Purkinje cell (primary cell): ENCODE measurements around the gene PLEKHH3. TPM values are rescaled to one million over a fixed set of nuclear protein-coding genes. Genes with fewer than 3 reads are reported as not detected.

Experiments
- polyA plus RNA-seq: library from polyadenylated mRNA; unstranded; fragments of >200 nt; fragmentation: Nextera tagmentation; gene quantifications from 2 replicates; pipeline ENCODE4 v1.2.1, GENCODE V29; 2014

The PLEKHH3 gene, protein sequence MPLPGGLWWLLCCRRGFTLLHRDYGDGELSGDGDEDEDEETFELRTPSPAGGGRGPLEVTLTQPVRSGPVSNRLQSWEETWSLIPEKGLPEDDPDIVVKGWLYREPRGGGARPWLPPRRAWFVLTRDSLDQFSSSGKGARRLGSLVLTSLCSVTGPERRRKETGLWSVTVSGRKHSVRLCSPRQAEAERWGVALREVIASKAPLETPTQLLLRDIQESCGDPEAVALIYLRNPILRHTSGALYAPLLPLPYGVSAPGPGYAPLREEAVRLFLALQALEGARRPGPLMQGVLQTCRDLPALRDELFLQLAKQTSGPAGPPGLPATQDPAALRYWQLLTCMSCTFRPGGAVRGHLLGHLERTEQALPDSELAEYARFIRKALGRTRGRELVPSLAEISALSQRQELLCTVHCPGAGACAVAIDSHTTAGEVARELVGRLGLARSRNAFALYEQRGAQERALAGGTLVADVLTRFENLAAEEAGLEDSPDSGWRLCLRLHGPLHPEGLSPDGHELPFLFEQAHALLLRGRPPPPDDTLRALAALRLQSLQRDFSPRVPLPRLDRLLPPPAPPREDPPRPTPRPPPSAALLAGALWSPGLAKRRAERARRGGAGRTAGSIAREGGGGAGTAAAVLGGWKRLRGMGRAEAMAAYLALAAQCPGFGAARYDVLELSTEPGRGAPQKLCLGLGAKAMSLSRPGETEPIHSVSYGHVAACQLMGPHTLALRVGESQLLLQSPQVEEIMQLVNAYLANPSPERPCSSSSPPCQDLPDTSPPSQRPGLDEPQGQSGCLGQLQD
- polyA plus RNA-seq: 0.40 TPM in 1 of 2 replicates, not detected in the other

DNA sequence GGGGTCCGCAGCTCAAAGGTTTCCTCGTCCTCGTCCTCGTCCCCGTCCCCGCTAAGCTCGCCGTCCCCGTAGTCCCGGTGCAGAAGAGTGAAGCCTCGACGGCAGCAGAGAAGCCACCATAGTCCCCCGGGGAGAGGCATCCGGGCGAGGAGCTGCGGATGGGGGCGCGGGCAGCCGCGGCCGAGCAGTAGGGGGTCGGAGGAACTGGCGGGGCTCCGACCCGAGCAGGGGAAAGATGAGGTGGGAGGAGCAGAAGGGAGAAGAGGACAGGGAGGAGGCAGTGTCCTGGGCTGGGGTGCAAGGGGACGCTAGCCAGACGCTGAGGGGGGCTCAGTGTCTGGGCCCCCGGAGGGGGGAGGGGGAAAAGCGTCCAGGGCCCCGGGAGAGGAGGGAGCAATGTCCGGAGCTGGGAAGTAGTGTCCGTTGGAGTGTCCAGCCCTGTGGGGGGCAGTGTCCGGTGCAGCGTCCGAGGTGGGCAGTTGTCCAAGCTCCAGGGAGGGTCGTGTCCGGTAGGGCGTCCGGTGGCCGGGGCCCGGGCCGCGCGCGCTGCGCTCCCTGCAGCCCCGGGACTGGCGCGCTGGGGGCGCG, at the start of gene PLEKHH3:
TSS of gene PLEKHH3 (minus strand) at position 571 of the 588 bp plus-strand sequence. CDS start at position 140, 431 bp downstream.

DNA sequence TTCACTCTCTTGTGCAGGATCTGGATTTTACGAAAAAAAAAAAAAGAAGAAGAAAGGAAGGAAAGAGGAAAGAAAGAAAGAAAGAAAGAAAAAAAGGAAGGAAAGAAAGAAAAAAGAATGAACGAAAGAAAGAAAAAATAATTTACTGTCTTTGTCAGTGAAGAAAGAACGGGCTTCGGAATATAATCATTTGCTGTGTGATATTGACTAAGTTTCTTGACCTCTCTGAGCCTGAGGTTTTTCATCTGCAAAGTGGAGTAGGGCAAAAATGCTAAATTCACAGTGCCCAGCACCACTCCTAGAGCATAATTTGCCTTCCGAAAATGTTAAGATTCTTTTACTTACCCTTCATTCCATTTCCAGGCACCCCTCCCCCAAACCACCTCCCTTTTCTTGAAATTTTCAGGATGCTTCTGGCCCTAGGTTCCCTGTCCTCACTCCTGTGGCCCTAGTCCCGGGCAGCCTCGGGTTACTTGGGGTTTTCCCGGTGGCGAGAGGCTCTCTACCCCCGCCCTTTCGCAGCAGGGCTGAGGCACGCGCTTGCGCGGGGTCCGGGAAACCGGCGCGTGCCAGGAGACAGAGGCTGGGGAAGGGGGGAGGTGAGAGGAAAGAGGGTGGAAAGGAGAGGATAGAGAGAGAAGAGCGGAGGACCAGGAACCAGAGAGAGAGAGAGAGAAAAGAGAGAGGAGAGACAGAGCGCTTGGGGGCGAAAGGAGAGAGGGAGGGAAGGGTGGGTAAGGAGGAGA, 5.4 kb upstream of the PLEKHH3 start, which contains the start of gene CNTNAP1:
TSS of gene CNTNAP1 (plus strand) at position 556 of the 746 bp plus-strand sequence. CDS start 299 bp downstream, outside the sequence.

GRCh38 chr17:42659079-42659931, 17.5 kb downstream of the PLEKHH3 start, which contains the start of gene TUBG2:
TSS of gene TUBG2 (plus strand) at chr17:42659284. CDS start at chr17:42659504, 220 bp downstream.

Other genes starting within 250 kb of the PLEKHH3 start
- 279 and 330 TPM in 2 replicates for gene ATP6V0A1, start 218.1 kb downstream of the PLEKHH3 start, polyA plus RNA-seq
- gene NAGLU, start 140.8 kb downstream of the PLEKHH3 start, polyA plus RNA-seq: 0.69 TPM in 1 of 2 replicates, not detected in the other
- gene HSD17B1, start 124.1 kb downstream of the PLEKHH3 start, polyA plus RNA-seq: 0.32 and 0.83 TPM in 2 replicates
- gene COASY, start 114.8 kb downstream of the PLEKHH3 start, polyA plus RNA-seq: 11.2 and 11.7 TPM in 2 replicates
- 28.0 and 29.9 TPM in 2 replicates for gene MLX, start 109.9 kb downstream of the PLEKHH3 start, polyA plus RNA-seq
- gene PSMC3IP, start 99.3 kb downstream of the PLEKHH3 start, polyA plus RNA-seq: 6.4 TPM in 1 of 2 replicates, not detected in the other
- 3.6 and 4.2 TPM in 2 replicates for gene RETREG3, start 67.6 kb downstream of the PLEKHH3 start, polyA plus RNA-seq
- gene TUBG1, start 67.3 kb downstream of the PLEKHH3 start, polyA plus RNA-seq: 24.6 and 29.5 TPM in 2 replicates
- gene TUBG2, start 17.7 kb downstream of the PLEKHH3 start, polyA plus RNA-seq: 15.4 and 23.9 TPM in 2 replicates
- gene CCR10, start 4.8 kb upstream of the PLEKHH3 start, polyA plus RNA-seq: 0.48 TPM in 1 of 2 replicates, not detected in the other
- 6.8 and 11.4 TPM in 2 replicates for gene CNTNAP1, start 5.5 kb upstream of the PLEKHH3 start, polyA plus RNA-seq
- 49.6 and 72.0 TPM in 2 replicates for gene EZH1, start 68.0 kb upstream of the PLEKHH3 start, polyA plus RNA-seq
- 0.64 TPM in 1 of 2 replicates, not detected in the other for gene RAMP2, start 84.2 kb upstream of the PLEKHH3 start, polyA plus RNA-seq
- 55.2 and 81.1 TPM in 2 replicates for gene VPS25, start 96.5 kb upstream of the PLEKHH3 start, polyA plus RNA-seq
- 0.20 TPM in 2 replicates for gene WNK4, start 103.6 kb upstream of the PLEKHH3 start, polyA plus RNA-seq
- 578 and 642 TPM in 2 replicates for gene COA3, start 121.7 kb upstream of the PLEKHH3 start, polyA plus RNA-seq
- gene CNTD1, start 121.9 kb upstream of the PLEKHH3 start, polyA plus RNA-seq: 2.1 and 4.4 TPM in 2 replicates
- 42.3 and 53.5 TPM in 2 replicates for gene BECN1, start 147.3 kb upstream of the PLEKHH3 start, polyA plus RNA-seq
- gene PSME3, start 156.4 kb upstream of the PLEKHH3 start, polyA plus RNA-seq: 28.4 and 38.3 TPM in 2 replicates
- gene AOC2, start 167.6 kb upstream of the PLEKHH3 start, polyA plus RNA-seq: 0.22 TPM in 1 of 2 replicates, not detected in the other
- gene AOC3, start 174.2 kb upstream of the PLEKHH3 start, polyA plus RNA-seq: not detected in 2 replicates
- gene G6PC1, start 223.8 kb upstream of the PLEKHH3 start, polyA plus RNA-seq: not detected in 2 replicates